Measurements from ENCODE around the gene PGBD2.
"Not testable (repeated sequence)": the region's sequence is repeated elsewhere in the genome, so short reads cannot be mapped to it uniquely, and the experiment has no call there.

DNA sequence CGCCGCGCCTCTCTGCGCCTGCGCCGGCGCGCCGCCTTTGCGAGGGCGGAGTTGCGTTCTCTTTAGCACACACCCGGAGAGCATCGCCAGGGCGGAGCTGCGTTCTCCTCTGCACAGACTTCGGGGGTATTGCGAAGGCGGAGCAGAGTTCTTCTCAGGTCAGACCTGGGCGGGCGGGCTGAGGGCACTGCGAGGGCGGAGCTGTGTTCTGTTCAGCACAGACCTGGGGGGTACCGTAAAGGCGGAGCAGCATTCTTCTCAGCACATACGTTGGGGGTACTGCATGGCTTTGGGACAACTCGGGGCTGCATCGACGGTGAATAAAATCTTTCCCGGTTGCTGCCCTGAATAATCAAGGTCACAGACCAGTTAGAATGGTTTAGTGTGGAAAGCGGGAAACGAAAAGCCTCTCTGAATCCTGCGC, 39.0 kb downstream of the PGBD2 start:
- TF ChIP-seq CTCF, EZH2 (IDR thresholded peaks at IDR 0.05): not testable (repeated sequence)

Data from neural progenitor cell (in vitro differentiated cells).